Liver (tissue), 9 donors: ENCODE measurements around the gene RNF157. TPM values are rescaled to one million over a fixed set of nuclear protein-coding genes. Genes with fewer than 3 reads are reported as not detected.
"Not testable (repeated sequence)": the region's sequence is repeated elsewhere in the genome, so short reads cannot be mapped to it uniquely, and the experiment has no call there.

Source experiments
- DNase-seq: peaks from one replicate; pipeline ENCODE4 v3.0.0-alpha.2; 2017; ENCODE audit warnings: low spot score
- H3K27ac ChIP-seq, 2 donors: one replicate each; pipeline ENCODE4 v1.7.0; 2013; ENCODE audit warnings: inconsistent platforms in 2 of 2, low read length in 2 of 2, control low read depth in 1 of 2, low read depth in 1 of 2, mild to moderate bottlenecking in 1 of 2
- H3K27me3 ChIP-seq, 4 donors: one replicate each; pipeline versions ENCODE4 v1.6.1 to v1.7.0; 2013; ENCODE audit warnings: low read length in 3 of 4, inconsistent platforms in 1 of 4, mild to moderate bottlenecking in 1 of 4, moderate library complexity in 1 of 4; ENCODE audit not compliant: control insufficient read depth in 4 of 4, insufficient read depth in 4 of 4
- H3K36me3 ChIP-seq, 4 donors: one replicate each; pipeline versions ENCODE4 v1.6.1 to v1.7.0; 2013; ENCODE audit warnings: low read length in 3 of 4, mild to moderate bottlenecking in 3 of 4, low read depth in 1 of 4, moderate library complexity in 1 of 4; ENCODE audit not compliant: control insufficient read depth in 4 of 4, insufficient read depth in 3 of 4
- H3K4me1 ChIP-seq, 4 donors: one replicate each; pipeline versions ENCODE4 v1.6.1 to v1.7.0; 2013; ENCODE audit warnings: low read length in 3 of 4, mild to moderate bottlenecking in 3 of 4, moderate library complexity in 1 of 4; ENCODE audit not compliant: control insufficient read depth in 4 of 4, insufficient read depth in 4 of 4
- H3K4me3 ChIP-seq, 3 donors: one replicate each; pipeline versions ENCODE4 v1.6.1 to v1.7.0; 2013; ENCODE audit warnings: low read length in 3 of 3, control low read depth in 1 of 3, low read depth in 1 of 3, mild to moderate bottlenecking in 1 of 3
- H3K9ac ChIP-seq, 2 donors: one replicate each; pipeline ENCODE4 v1.7.0; 2013; ENCODE audit warnings: low read length in 2 of 2, mild to moderate bottlenecking in 2 of 2, moderate library complexity in 2 of 2, control low read depth in 1 of 2, low read depth in 1 of 2
- H3K9me3 ChIP-seq, 4 donors: one replicate each; pipeline versions ENCODE4 v1.6.1 to v1.7.0; 2013; ENCODE audit warnings: low read length in 3 of 4; ENCODE audit not compliant: control insufficient read depth in 4 of 4
- ATF3 ChIP-seq: IDR thresholded peaks from 2 replicates; pipeline ENCODE4 v1.6.1; 2016; ENCODE audit warnings: antibody characterized with exemption
- CTCF ChIP-seq: fragments of 150-350 bp; IDR thresholded peaks from 2 replicates; pipeline ENCODE4 v1.5.1; 2017; ENCODE audit warnings: improper control_type of control experiment, low read depth, low read length; ENCODE audit not compliant: missing input control
- EGR1 ChIP-seq, 2 donors: IDR thresholded peaks; 2 replicates each; pipeline ENCODE4 v1.6.1; 2016 to 2018; ENCODE audit warnings: antibody characterized with exemption in 2 of 2, low read depth in 2 of 2
- FOXA1 ChIP-seq: IDR thresholded peaks from 2 replicates; pipeline ENCODE4 v1.6.1; 2016; ENCODE audit warnings: antibody characterized with exemption
- FOXA2 ChIP-seq: IDR thresholded peaks from 2 replicates; pipeline ENCODE4 v1.6.1; 2016; ENCODE audit warnings: antibody characterized with exemption
- GABPA ChIP-seq, 2 donors: IDR thresholded peaks in 1 of 2; conservative IDR thresholded peaks in 1 of 2; 2 replicates each; pipeline ENCODE4 v1.6.1; 2016; ENCODE audit warnings: antibody characterized with exemption in 2 of 2, mild to moderate bottlenecking in 1 of 2, moderate library complexity in 1 of 2
- HNF4A ChIP-seq, 2 donors: conservative IDR thresholded peaks; 2 replicates each; pipeline ENCODE4 v1.6.1; 2016; ENCODE audit warnings: antibody characterized with exemption in 2 of 2, mild to moderate bottlenecking in 2 of 2
- HNF4G ChIP-seq: IDR thresholded peaks from 2 replicates; pipeline ENCODE4 v1.6.1; 2016; ENCODE audit warnings: antibody characterized with exemption
- JUND ChIP-seq, 2 donors: IDR thresholded peaks; 2 replicates each; pipeline ENCODE4 v1.6.1; 2016; ENCODE audit warnings: antibody characterized with exemption in 2 of 2
- MAX ChIP-seq: IDR thresholded peaks from 2 replicates; pipeline ENCODE4 v1.6.1; 2016; ENCODE audit warnings: antibody characterized with exemption
- NR2F2 ChIP-seq: IDR thresholded peaks from 2 replicates; pipeline ENCODE4 v1.6.1; 2016; ENCODE audit warnings: antibody characterized with exemption
- RAD21 ChIP-seq, 2 donors: IDR thresholded peaks; 2 replicates each; pipeline ENCODE4 v1.6.1; 2016; ENCODE audit warnings: antibody characterized with exemption in 2 of 2, mild to moderate bottlenecking in 2 of 2
- RXRA ChIP-seq, 2 donors: IDR thresholded peaks; 2 replicates each; pipeline ENCODE4 v1.6.1; 2017 to 2018; ENCODE audit warnings: antibody characterized with exemption in 2 of 2, mild to moderate bottlenecking in 1 of 2
- SP1 ChIP-seq: IDR thresholded peaks from 2 replicates; pipeline ENCODE4 v1.6.1; 2018; ENCODE audit warnings: antibody characterized with exemption, mild to moderate bottlenecking
- TAF1 ChIP-seq: conservative IDR thresholded peaks from 2 replicates; pipeline ENCODE4 v1.6.1; 2016; ENCODE audit warnings: antibody characterized with exemption, mild to moderate bottlenecking
- YY1 ChIP-seq: IDR thresholded peaks from 2 replicates; pipeline ENCODE4 v1.6.1; 2016; ENCODE audit warnings: antibody characterized with exemption, mild to moderate bottlenecking
- WGBS: extraction: QIAGEN DNeasy Blood & Tissue Kit; methylation state at CpG from one replicate; pipeline ENCODE4 v1.1.7; 2013; 5-methylcytosine and 5-hydroxymethylcytosine counted together
- polyA plus RNA-seq, 2 donors: library from polyadenylated mRNA; stranded (reverse) in 1 of 2; unstranded in 1 of 2; fragments of 200-250 nt in 1 of 2; fragments of >200 nt in 1 of 2; fragmentation: Nextera tagmentation in 1 of 2; extraction: Ambion mirVana in 1 of 2; gene quantifications; one replicate each; pipeline versions ENCODE4 v1.2.1 to v1.2.3, GENCODE V29; 2013 to 2015
- total RNA-seq, 2 donors: library from RNA; depleted of rRNA; stranded (reverse); fragments of >200 nt; gene quantifications; one replicate each; pipeline ENCODE4 v1.2.3, GENCODE V29; 2014
- TF ChIP-seq, protein P1 (sequence below): IDR thresholded peaks from 2 replicates; pipeline ENCODE4 v1.6.1; 2016; ENCODE audit warnings: antibody characterized with exemption, mild to moderate bottlenecking
- TF ChIP-seq, protein P2 (sequence below): IDR thresholded peaks from 2 replicates; pipeline ENCODE4 v1.6.1; 2016; ENCODE audit warnings: antibody characterized with exemption
- donor health status: healthy.
- donor health status: healthy.
- donor health status: healthy.
- donor health status: healthy.
- donor health status: healthy.

RNF157 gene
- total and polyA plus RNA-seq, 4 donors = 0.42 to 2.9 (median 0.66) TPM

- Histone ChIP-seq H3K4me1 (peaks cover 0 to 2% (median 0%) of the 10 kb centered on the region in 4 donors), H3K4me3 (no peak overlapping the region), H3K27me3 (no peaks in the 10 kb centered on the region), H3K9ac (no peak overlapping the region), H3K9me3 (no peaks in the 10 kb centered on the region), H3K27ac (no peak overlapping the region), H3K36me3 (no peaks in the 10 kb centered on the region)
- DNase-seq = no peak
- 76% methylated on average over 4 of the region's 4 CpGs for WGBS
- TF ChIP-seq TAF1 (no peak), RXRA (IDR thresholded peaks at IDR 0.05) (no peak), EGR1 (IDR thresholded peaks at IDR 0.05; ENCODE audit: low read depth in 2 of 2) (no peak), NR2F2 (no peak), CTCF (no peak), HNF4A (conservative IDR thresholded peaks at IDR 0.05) (no peak), GABPA (IDR thresholded peaks at IDR 0.05 in 1 of 2, conservative IDR thresholded peaks at IDR 0.05 in 1 of 2) (no peak), JUND (IDR thresholded peaks at IDR 0.05) (no peak), MAX (no peak), SP1 (no peak)
These were observed 51.9 kb downstream of the RNF157 start for GRCh38 chr17:76188213-76189016.

GRCh38 chr17:76186774-76187173, 53.5 kb downstream of the RNF157 start:
- not testable (repeated sequence) for H3K4me3 ChIP-seq, H3K4me1 ChIP-seq, H3K9ac ChIP-seq, H3K27me3 ChIP-seq, H3K27ac ChIP-seq, H3K36me3 ChIP-seq, DNase-seq, H3K9me3 ChIP-seq
- WGBS = 98% methylated on average over 2 of the region's 2 CpGs

DNA sequence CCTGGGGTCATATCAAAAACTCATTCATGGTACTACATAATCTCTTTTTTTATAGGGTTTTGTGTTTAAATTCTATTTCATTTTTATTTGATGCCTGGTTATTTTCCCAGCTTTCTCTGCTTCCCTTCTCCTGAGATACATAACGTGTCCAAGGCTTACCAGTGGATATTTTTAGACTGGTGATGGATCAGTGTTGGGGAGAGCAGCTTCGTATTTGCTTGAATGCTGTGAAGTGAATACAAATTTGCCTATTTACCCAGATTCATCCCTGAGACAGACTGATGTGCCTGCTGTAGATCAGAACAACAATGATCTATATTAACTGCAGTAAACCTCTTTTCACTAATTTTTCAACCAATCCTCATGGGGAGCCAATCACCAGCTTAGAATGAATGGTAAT, 56.0 kb downstream of the RNF157 start:
- Histone ChIP-seq H3K27ac (no peak overlapping the region), H3K9me3 (no peaks in the 10 kb centered on the region), H3K4me1 (peaks cover 0 to 9% (median 1%) of the 10 kb centered on the region in 4 donors), H3K4me3 (no peak overlapping the region), H3K27me3 (no peaks in the 10 kb centered on the region), H3K9ac (no peak overlapping the region), H3K36me3 (no peaks in the 10 kb centered on the region)
- WGBS = 90% methylated on average over 2 of the region's 2 CpGs
- no peak for DNase-seq
- TF ChIP-seq RXRA (IDR thresholded peaks at IDR 0.05) (no peak), FOXA1 (no peak), TAF1 (no peak), FOXA2 (no peak), MAX (no peak), RAD21 (IDR thresholded peaks at IDR 0.05) (no peak), GABPA (IDR thresholded peaks at IDR 0.05 in 1 of 2, conservative IDR thresholded peaks at IDR 0.05 in 1 of 2) (no peak), SP1 (no peak), HNF4A (conservative IDR thresholded peaks at IDR 0.05) (no peak), ATF3 (no peak), HNF4G (no peak), YY1 (no peak), JUND (IDR thresholded peaks at IDR 0.05) (no peak)
- TF ChIP-seq, protein P1, sequence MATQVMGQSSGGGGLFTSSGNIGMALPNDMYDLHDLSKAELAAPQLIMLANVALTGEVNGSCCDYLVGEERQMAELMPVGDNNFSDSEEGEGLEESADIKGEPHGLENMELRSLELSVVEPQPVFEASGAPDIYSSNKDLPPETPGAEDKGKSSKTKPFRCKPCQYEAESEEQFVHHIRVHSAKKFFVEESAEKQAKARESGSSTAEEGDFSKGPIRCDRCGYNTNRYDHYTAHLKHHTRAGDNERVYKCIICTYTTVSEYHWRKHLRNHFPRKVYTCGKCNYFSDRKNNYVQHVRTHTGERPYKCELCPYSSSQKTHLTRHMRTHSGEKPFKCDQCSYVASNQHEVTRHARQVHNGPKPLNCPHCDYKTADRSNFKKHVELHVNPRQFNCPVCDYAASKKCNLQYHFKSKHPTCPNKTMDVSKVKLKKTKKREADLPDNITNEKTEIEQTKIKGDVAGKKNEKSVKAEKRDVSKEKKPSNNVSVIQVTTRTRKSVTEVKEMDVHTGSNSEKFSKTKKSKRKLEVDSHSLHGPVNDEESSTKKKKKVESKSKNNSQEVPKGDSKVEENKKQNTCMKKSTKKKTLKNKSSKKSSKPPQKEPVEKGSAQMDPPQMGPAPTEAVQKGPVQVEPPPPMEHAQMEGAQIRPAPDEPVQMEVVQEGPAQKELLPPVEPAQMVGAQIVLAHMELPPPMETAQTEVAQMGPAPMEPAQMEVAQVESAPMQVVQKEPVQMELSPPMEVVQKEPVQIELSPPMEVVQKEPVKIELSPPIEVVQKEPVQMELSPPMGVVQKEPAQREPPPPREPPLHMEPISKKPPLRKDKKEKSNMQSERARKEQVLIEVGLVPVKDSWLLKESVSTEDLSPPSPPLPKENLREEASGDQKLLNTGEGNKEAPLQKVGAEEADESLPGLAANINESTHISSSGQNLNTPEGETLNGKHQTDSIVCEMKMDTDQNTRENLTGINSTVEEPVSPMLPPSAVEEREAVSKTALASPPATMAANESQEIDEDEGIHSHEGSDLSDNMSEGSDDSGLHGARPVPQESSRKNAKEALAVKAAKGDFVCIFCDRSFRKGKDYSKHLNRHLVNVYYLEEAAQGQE = no peak
- TF ChIP-seq, protein P2, sequence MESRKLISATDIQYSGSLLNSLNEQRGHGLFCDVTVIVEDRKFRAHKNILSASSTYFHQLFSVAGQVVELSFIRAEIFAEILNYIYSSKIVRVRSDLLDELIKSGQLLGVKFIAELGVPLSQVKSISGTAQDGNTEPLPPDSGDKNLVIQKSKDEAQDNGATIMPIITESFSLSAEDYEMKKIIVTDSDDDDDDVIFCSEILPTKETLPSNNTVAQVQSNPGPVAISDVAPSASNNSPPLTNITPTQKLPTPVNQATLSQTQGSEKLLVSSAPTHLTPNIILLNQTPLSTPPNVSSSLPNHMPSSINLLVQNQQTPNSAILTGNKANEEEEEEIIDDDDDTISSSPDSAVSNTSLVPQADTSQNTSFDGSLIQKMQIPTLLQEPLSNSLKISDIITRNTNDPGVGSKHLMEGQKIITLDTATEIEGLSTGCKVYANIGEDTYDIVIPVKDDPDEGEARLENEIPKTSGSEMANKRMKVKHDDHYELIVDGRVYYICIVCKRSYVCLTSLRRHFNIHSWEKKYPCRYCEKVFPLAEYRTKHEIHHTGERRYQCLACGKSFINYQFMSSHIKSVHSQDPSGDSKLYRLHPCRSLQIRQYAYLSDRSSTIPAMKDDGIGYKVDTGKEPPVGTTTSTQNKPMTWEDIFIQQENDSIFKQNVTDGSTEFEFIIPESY = no peak
